ENCODE results near the gene ZNF423.

The ZNF423 gene

GRCh38 chr16:49585143-49585832, 270.6 kb downstream of the ZNF423 start:
- no peak for TF ChIP-seq CTCF (IDR thresholded peaks at IDR 0.05; ENCODE audit: insufficient read depth, low read depth, low read length, missing control alignments)
- H3K4me3 ChIP-seq (ENCODE audit: low read depth, low read length): no peak overlapping the region
- DNase-seq (ENCODE audit: low read depth): no peak

GRCh38 chr16:49583911-49584310, 272.0 kb downstream of the ZNF423 start:
- DNase-seq (ENCODE audit: low read depth): no peak
- no peak overlapping the region for H3K4me3 ChIP-seq (ENCODE audit: low read depth, low read length)
- no peak for TF ChIP-seq CTCF (IDR thresholded peaks at IDR 0.05; ENCODE audit: insufficient read depth, low read depth, low read length, missing control alignments)

DNA sequence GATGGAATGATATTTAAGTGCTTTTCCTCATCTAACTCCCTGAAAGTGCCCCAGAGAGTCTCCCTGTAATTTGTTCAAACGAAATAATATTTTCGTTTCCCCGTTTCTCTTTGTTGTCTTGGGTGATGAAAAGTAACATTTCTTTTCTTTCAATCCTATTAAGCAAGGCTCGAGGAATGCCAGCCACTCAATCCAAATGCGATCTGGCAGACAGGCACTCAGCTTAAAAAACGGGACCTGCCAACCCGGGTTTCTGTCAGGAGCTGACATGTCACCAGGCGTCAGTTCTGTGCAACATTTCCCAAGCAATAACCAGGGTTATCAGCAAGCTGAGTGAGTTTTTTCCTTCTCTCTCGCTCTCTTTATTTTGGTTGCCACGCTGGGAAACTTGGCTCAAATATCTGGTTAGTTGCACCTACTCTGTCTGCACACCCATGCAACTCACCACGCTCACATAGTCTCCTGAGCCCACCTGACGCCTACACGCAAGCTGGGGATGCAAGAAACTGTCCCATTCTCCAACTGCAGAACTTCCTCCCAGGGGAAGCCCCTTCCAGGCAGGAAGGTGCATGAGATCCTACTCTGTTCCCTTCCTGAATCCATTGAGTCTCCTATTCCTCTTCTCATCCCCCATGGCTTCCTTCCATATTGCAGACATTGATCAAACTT, 274.1 kb downstream of the ZNF423 start:
- H3K4me3 ChIP-seq (ENCODE audit: low read depth, low read length): no peak overlapping the region
- DNase-seq (ENCODE audit: low read depth): no peak
- TF ChIP-seq CTCF (IDR thresholded peaks at IDR 0.05; ENCODE audit: insufficient read depth, low read depth, low read length, missing control alignments): no peak

DNA sequence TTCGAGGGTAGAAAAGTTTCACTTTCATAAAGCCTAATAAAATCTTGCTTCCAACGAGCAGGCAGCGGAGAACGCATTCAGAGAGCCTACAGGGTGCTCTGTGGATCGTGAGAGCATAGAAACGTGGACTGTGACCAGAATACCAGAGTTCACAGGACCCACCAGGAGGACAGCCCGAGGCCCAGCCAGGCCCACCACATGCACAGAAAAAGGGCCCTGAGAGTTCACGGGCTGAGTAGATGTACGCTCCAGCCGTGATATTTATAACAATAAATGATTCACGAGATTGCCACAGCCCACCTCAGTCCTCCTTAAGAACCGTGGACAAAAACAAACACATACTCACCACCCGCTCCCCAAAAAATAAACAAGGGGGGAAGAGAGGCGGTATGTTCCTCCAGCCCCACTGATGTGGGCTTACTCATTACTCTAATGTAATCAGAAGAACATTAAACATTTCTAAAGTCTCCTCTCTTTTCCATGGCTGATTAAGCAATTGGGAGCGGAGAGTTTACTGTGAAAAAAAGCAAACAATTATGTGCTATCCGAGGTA, 275.1 kb downstream of the ZNF423 start:
- H3K4me3 ChIP-seq (ENCODE audit: low read depth, low read length): no peak overlapping the region
- DNase-seq (ENCODE audit: low read depth): no peak
- TF ChIP-seq CTCF (IDR thresholded peaks at IDR 0.05; ENCODE audit: insufficient read depth, low read depth, low read length, missing control alignments): no peak

DNA sequence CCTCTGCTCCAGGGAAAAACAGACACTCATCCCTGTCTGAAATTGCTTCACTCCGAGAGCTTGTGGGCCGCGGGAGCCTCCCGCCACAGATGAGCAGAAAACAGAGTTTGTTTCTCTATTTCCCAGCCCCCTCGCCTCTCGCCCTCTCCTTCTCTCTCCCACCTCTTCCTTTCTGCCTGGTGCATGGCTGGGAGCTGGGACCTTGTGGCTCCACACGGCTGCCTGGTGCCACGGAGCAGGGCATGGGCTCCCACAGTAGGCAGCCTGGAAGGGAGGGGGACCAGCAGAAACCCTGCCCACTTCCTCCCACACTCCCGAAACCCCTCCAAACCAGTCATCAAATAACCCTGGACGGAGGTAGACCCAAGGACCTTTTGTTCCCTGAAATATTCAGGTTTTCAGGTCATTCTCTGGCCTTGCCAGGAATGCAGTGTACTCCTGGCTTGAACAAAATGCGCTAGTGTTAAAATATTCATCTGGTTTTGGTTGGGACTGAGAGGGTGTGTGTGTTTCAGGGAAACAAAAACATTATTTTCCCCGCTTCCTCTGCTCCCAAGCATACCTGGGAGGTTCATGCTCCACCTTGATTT, 277.4 kb downstream of the ZNF423 start:
- no peak for DNase-seq (ENCODE audit: low read depth)
- no peak overlapping the region for H3K4me3 ChIP-seq (ENCODE audit: low read depth, low read length)
- no peak for TF ChIP-seq CTCF (IDR thresholded peaks at IDR 0.05; ENCODE audit: insufficient read depth, low read depth, low read length, missing control alignments)

DNA sequence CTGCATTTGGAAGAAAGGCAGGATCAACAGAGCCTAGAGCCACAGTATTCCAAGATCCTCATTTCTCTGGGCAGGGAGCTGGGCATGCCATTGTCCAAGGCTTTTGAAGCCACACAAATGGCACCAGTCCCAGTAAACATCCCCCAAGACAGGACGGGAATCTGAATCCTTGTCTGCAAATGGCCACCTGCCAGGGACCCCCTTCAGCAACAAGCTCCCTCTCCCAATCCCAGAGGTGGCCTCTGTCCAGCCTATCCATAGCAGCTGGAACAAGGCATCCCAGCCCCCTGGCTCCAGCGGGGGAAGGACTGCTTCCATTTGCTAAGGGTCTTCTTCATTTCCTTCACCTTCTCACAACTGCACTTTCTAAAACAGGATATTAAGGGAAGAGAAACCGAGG, 277.9 kb downstream of the ZNF423 start:
- no peak for TF ChIP-seq CTCF (IDR thresholded peaks at IDR 0.05; ENCODE audit: insufficient read depth, low read depth, low read length, missing control alignments)
- no peak overlapping the region for H3K4me3 ChIP-seq (ENCODE audit: low read depth, low read length)
- DNase-seq (ENCODE audit: low read depth): no peak
